Upper lobe of left lung (tissue), 4 donors: Measurements from ENCODE around the gene ELAVL2.

ENCODE experiments used
- EP300 ChIP-seq, 4 donors: sonication (generic); formaldehyde crosslinking; IDR thresholded peaks; one replicate each; pipeline ENCODE4 v1.5.1; 2017; ENCODE audit warnings: antibody characterized with exemption in 4 of 4, control low read depth in 2 of 4
- POLR2A ChIP-seq, 4 donors: fragments of 450-650 bp; IDR thresholded peaks; one replicate each; pipeline ENCODE4 v1.5.1; 2016 to 2017; ENCODE audit warnings: antibody characterized with exemption in 4 of 4, mild to moderate bottlenecking in 2 of 4
- POLR2AphosphoS5 ChIP-seq, 2 donors: sonication (generic); formaldehyde crosslinking; IDR thresholded peaks; one replicate each; pipeline ENCODE4 v1.5.1; 2017; ENCODE audit warnings: antibody characterized with exemption in 2 of 2
- TF ChIP-seq, protein P1 (sequence below), 6 experiments: fragments of 450-650 bp in 4 of 6; fragments of 200-600 bp in 2 of 6; sonication (generic) in 2 of 6; IDR thresholded peaks; one replicate each; pipeline ENCODE4 v1.5.1; 2016 to 2019; ENCODE audit warnings: antibody characterized with exemption in 6 of 6

DNA sequence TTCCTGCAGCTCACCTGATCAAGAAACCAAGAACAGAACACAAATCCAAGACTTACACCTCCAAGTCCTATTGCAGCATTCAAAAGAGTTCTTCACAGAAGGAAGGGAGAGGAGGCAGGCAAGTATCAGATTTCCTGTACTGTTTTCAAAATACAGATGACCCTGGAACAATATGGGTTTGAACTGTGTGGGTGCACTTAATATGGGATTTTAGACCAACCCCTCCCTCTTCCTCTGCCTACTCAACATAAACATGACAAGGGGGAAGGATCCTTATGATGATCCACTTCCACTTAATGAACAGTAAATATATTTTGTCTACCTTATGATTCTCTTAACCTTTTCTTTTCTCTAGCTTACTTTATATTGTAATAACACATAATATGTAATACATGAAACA is 104.6 kb downstream of the ELAVL2 start:
- TF ChIP-seq EP300 (IDR thresholded peaks at IDR 0.05) (no peak), POLR2A (IDR thresholded peaks at IDR 0.05) (no peak), POLR2AphosphoS5 (IDR thresholded peaks at IDR 0.05) (no peak)
- TF ChIP-seq, protein P1, sequence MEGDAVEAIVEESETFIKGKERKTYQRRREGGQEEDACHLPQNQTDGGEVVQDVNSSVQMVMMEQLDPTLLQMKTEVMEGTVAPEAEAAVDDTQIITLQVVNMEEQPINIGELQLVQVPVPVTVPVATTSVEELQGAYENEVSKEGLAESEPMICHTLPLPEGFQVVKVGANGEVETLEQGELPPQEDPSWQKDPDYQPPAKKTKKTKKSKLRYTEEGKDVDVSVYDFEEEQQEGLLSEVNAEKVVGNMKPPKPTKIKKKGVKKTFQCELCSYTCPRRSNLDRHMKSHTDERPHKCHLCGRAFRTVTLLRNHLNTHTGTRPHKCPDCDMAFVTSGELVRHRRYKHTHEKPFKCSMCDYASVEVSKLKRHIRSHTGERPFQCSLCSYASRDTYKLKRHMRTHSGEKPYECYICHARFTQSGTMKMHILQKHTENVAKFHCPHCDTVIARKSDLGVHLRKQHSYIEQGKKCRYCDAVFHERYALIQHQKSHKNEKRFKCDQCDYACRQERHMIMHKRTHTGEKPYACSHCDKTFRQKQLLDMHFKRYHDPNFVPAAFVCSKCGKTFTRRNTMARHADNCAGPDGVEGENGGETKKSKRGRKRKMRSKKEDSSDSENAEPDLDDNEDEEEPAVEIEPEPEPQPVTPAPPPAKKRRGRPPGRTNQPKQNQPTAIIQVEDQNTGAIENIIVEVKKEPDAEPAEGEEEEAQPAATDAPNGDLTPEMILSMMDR (IDR thresholded peaks at IDR 0.05) = no peak
